Measurements from ENCODE around the gene SCAI.
"Not testable (repeated sequence)": the region's sequence is repeated elsewhere in the genome, so short reads cannot be mapped to it uniquely, and the experiment has no call there.

The SCAI gene

DNA sequence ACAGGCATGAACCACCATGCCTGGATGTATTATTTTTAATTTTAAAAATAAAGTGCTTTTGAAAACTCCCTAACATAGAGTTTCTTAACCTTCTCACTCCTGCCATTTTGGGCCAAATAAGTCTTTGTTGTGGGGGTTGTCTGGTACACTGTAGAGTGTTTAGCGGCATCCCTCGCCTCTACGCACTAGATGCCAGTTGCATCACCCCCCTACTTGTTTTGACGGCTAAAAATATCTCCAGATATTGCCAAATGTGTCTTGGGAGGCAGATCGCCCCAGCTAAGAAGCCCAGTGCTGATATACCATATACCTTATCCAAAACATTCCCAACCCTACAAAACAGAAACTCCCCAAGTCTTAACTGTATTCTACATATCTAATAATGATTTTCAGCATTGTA is 54.6 kb downstream of the SCAI start:
- H3K4me3 ChIP-seq (ENCODE audit: low read depth, low read length), result no peak overlapping the region
- DNase-seq (ENCODE audit: low read depth), result no peak
- TF ChIP-seq, protein P1, sequence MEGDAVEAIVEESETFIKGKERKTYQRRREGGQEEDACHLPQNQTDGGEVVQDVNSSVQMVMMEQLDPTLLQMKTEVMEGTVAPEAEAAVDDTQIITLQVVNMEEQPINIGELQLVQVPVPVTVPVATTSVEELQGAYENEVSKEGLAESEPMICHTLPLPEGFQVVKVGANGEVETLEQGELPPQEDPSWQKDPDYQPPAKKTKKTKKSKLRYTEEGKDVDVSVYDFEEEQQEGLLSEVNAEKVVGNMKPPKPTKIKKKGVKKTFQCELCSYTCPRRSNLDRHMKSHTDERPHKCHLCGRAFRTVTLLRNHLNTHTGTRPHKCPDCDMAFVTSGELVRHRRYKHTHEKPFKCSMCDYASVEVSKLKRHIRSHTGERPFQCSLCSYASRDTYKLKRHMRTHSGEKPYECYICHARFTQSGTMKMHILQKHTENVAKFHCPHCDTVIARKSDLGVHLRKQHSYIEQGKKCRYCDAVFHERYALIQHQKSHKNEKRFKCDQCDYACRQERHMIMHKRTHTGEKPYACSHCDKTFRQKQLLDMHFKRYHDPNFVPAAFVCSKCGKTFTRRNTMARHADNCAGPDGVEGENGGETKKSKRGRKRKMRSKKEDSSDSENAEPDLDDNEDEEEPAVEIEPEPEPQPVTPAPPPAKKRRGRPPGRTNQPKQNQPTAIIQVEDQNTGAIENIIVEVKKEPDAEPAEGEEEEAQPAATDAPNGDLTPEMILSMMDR (IDR thresholded peaks at IDR 0.05; ENCODE audit: insufficient read depth, low read depth, low read length, missing control alignments), result no peak

DNA sequence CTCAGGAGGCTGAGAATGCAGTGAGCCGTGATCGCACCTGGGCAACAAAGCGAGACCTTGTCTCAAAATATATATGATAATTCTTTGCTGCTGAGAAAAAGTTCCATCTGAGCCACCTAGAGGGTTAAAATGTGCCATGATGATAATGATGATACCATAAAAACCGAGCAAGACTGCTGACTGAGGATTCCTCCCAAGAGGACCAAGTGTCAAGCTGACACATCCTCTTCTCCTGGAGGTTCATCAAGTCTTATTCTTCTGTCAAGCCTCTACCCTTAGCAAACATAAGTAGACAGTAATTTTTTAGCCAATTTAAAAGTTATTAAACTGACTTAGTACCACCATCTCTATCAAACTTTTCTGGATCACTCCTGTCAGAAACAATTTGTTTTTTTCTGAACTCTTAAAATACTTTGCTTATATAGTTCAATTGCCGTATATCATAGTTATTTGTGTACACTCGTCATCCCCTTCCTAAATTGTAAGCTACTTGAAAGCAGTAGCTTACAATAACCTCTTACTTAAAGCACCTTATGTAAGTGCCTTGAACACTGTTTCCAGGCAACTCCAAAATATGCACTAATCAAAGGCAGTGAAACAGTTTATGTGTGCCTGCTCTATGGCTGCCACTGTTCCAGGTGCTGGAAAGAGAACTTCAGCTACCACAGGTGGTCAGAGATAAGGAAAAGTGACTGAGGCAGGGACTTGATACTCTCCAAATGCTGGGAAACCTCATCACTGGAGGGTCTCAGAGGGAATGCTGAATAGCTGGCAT is 57.4 kb downstream of the SCAI start:
- no peak overlapping the region for H3K4me3 ChIP-seq (ENCODE audit: low read depth, low read length)
- no peak for DNase-seq (ENCODE audit: low read depth)

DNA sequence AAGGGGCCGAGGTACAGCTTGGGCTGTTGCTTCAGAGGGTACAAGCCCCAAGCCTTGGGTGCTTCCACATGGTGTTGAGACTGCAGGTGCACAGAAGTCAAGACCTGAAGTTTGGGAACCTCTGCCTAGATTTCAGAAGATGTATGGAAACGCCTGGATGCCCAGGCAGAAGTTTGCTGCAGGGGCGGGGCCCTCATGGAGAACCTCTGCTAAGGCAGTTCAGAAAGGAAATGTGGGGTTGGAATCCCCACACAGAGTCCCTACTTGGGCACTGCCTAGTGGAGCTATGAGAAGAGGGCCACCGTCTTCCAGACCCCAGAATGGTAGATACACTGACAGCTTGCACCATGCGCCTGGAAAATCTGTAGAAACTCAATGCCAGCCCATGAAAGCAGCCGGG is 61.1 kb downstream of the SCAI start:
- DNase-seq (ENCODE audit: low read depth), result not testable (repeated sequence)

More for the DNA sequence above, 57.4 kb downstream of the SCAI start:
- TF ChIP-seq, protein P1 (IDR thresholded peaks at IDR 0.05; ENCODE audit: insufficient read depth, low read depth, low read length, missing control alignments), result no peak

DNA sequence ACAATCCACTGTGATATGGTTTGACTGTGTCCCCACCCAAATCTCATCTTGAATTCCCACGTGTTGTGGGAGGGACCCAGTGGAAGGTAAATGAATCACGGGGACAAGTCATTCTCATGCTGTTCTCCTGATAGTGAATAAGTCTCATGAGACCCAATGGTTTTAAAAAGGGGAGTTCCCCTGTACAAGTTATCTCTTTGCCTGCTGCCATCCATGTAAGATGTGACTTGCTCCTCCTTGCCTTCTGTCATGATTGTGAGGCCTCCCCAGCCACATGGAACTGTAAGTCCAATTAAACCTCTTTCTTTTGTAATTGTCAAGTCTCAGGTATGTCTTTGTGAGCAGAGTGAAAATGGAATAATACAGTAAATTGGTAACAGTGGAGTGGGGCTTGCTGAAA is 62.5 kb downstream of the SCAI start:
- H3K4me3 ChIP-seq (ENCODE audit: low read depth, low read length); DNase-seq (ENCODE audit: low read depth): not testable (repeated sequence)

More for the DNA sequence above, 61.1 kb downstream of the SCAI start:
- not testable (repeated sequence) for H3K4me3 ChIP-seq (ENCODE audit: low read depth, low read length)

DNA sequence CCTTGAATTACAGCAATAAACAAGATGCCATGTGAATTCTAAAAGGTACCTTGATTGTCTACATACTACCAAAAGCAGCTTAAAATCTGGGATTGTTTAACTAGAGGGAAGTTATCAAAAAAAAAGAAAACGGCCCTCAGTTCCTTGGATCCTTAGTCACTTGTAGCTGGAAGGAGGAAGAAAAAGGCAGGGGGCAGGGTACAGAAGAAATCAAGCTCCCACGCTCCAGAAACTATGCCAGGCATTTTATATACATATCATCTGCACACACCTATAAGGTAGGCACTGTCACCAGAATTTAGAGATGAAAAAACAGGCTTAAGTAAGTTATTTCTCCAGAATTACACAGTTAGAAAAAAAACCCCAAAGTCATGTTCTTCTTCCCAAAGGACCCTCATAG is 63.4 kb downstream of the SCAI start:
- DNase-seq (ENCODE audit: low read depth), result no peak
- TF ChIP-seq, protein P1 (IDR thresholded peaks at IDR 0.05; ENCODE audit: insufficient read depth, low read depth, low read length, missing control alignments), result no peak
- no peak overlapping the region for H3K4me3 ChIP-seq (ENCODE audit: low read depth, low read length)

DNA sequence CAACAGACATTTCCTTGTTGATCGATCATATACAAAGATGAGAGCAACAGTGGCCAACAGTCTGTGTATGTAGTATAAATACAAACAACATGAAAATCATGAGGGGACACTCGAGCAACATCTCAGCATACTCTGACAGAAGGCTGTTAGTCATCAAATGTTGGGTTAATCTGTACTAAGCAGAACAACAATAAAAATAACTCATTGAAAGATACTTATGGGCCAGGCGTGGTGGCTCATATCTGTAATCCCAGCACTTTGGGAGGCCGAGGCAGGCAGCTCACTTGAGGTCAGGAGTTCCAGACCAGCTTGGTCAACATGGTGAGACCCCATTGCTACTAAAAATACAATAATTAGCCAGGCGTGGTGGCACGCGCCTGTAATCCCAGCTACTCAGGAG is 67.3 kb downstream of the SCAI start:
- no peak overlapping the region for H3K4me3 ChIP-seq (ENCODE audit: low read depth, low read length)
- no peak for DNase-seq (ENCODE audit: low read depth)
- TF ChIP-seq, protein P1 (IDR thresholded peaks at IDR 0.05; ENCODE audit: insufficient read depth, low read depth, low read length, missing control alignments), result no peak

DNA sequence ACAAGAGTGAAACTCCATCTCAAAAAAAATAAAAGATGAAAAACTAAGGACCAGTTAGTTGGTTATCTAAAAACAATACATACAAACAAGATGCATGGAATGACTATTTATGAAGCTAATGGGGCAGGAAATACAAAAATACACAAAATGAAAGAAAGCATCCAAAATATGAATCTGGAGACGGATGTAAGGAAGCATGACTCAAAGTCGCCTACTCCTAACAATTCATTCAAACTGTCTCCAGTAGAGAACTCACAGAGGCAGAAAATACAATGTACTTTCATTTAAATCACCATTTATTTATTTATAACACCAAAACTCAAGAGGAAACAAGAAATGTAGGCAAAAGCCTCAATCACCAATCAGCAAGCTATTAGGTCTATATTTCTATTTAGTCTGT is 68.4 kb downstream of the SCAI start:
- no peak for DNase-seq (ENCODE audit: low read depth)
- TF ChIP-seq, protein P1 (IDR thresholded peaks at IDR 0.05; ENCODE audit: insufficient read depth, low read depth, low read length, missing control alignments), result no peak
- H3K4me3 ChIP-seq (ENCODE audit: low read depth, low read length), result no peak overlapping the region

Data from GM12865 (cell line).